GM19467 (cell line): Measurements from ENCODE around the gene CTDSPL.
"Not testable (repeated sequence)": the region's sequence is repeated elsewhere in the genome, so short reads cannot be mapped to it uniquely, and the experiment has no call there.

Experiments
- ATAC-seq: cut with Tn5 transposase; IDR thresholded peaks from one replicate; pipeline ENCODE4 v1.9.1; 2021; ENCODE audit warnings: mild to moderate bottlenecking, moderate library complexity; ENCODE audit not compliant: unreplicated experiment

Gene CTDSPL

GRCh38 chr3:37963635-37964034, 102.0 kb downstream of the CTDSPL start:
- no peak for ATAC-seq

GRCh38 chr3:37964146-37964545, 102.5 kb downstream of the CTDSPL start:
- no peak for ATAC-seq

- no peak for ATAC-seq
Measured at GRCh38 chr3:37964716-37965115, 103.0 kb downstream of the CTDSPL start.

- ATAC-seq: peak; percentile 63
Measured at GRCh38 chr3:37967260-37967881, 105.7 kb downstream of the CTDSPL start.

GRCh38 chr3:37968199-37968598, 106.5 kb downstream of the CTDSPL start:
- ATAC-seq: no peak

GRCh38 chr3:37968813-37969595, 107.3 kb downstream of the CTDSPL start:
- no peak for ATAC-seq

GRCh38 chr3:37969596-37970100, 108.0 kb downstream of the CTDSPL start:
- ATAC-seq: no peak

GRCh38 chr3:37970802-37971201, 109.1 kb downstream of the CTDSPL start:
- ATAC-seq: no peak

- no peak for ATAC-seq
Measured at GRCh38 chr3:37971467-37971866, 109.8 kb downstream of the CTDSPL start.

- ATAC-seq: not testable (repeated sequence)
Measured at GRCh38 chr3:37972056-37972455, 110.4 kb downstream of the CTDSPL start.

GRCh38 chr3:37973246-37974054, 111.8 kb downstream of the CTDSPL start:
- no peak for ATAC-seq

- peak; percentile 93 for ATAC-seq
Measured at GRCh38 chr3:37974121-37975083, 112.7 kb downstream of the CTDSPL start.

- no peak for ATAC-seq
Measured at GRCh38 chr3:37979541-37980461, 118.1 kb downstream of the CTDSPL start.

- no peak for ATAC-seq
Measured at GRCh38 chr3:37980462-37981347, 119.0 kb downstream of the CTDSPL start.

GRCh38 chr3:37981348-37981664, 119.6 kb downstream of the CTDSPL start:
- no peak for ATAC-seq

GRCh38 chr3:37982331-37982730, 120.7 kb downstream of the CTDSPL start:
- ATAC-seq: no peak

- ATAC-seq: no peak
Measured at GRCh38 chr3:37984051-37984450, 122.4 kb downstream of the CTDSPL start.

GRCh38 chr3:37984596-37984995, 122.9 kb downstream of the CTDSPL start:
- ATAC-seq: no peak
